WTC11 (cell line): ENCODE data around the gene ST6GALNAC3. TPM values are rescaled to one million over a fixed set of nuclear protein-coding genes. Genes with fewer than 3 reads are reported as not detected.

Experiments used
- ATAC-seq: fragments of 200-7000 bp; cut with Tn5 transposase; 2 replicates; pipeline ENCODE4 v1.10.0; 2021; ENCODE audit warnings: mild to moderate bottlenecking, moderate library complexity
- CTCF ChIA-PET: fragments of 300-600 bp; sonication (Branson Sonifier 250); formaldehyde crosslinking; loops from one replicate; lab custom pipeline; 2021; ENCODE audit warnings: antibody characterized with exemption; lab: Charles Lee
- POLR2A ChIA-PET: fragments of 350-600 bp; sonication (Branson Sonifier 250); formaldehyde crosslinking; loops from one replicate; lab custom pipeline; 2021; ENCODE audit warnings: antibody characterized with exemption; lab: Charles Lee
- DNase-seq: peaks from one replicate; pipeline ENCODE4 v3.0.0; 2021; ENCODE audit warnings: low spot score
- H3K27ac Mint-ChIP-seq: 2 replicates; pipeline ENCODE4 v1.8.0; 2021; ENCODE audit warnings: mixed read lengths
- H3K27me3 Mint-ChIP-seq: 2 replicates; pipeline ENCODE4 v1.8.0; 2021; ENCODE audit warnings: low read depth, mild to moderate bottlenecking, moderate library complexity, mixed read lengths
- H3K36me3 Mint-ChIP-seq: 2 replicates; pipeline ENCODE4 v1.8.0; 2021; ENCODE audit warnings: mixed read lengths
- H3K4me1 Mint-ChIP-seq: 2 replicates; pipeline ENCODE4 v1.8.0; 2022; ENCODE audit warnings: mixed read lengths
- H3K4me3 Mint-ChIP-seq: 2 replicates; pipeline ENCODE4 v1.8.0; 2021; ENCODE audit warnings: mild to moderate bottlenecking, moderate library complexity, mixed read lengths
- H3K9me3 Mint-ChIP-seq: 2 replicates; pipeline ENCODE4 v1.8.0; 2021; ENCODE audit warnings: mixed read lengths
- JAZF1 ChIP-seq: fragments of 250-450 bp; sonication (Bioruptor Pico); IDR thresholded peaks from 2 replicates; pipeline ENCODE4 v1.9.0; 2021; ENCODE audit warnings: moderate library complexity, mild to moderate bottlenecking, inconsistent platforms
- MYBL2 ChIP-seq: sonication (generic); formaldehyde crosslinking; IDR thresholded peaks from 2 replicates; pipeline ENCODE4 v1.8.1; 2023; ENCODE audit warnings: mild to moderate bottlenecking, moderate library complexity, missing genetic modification reagents
- NFYB ChIP-seq: sonication (generic); formaldehyde crosslinking; conservative IDR thresholded peaks from 2 replicates; pipeline ENCODE4 v1.8.0; 2022; ENCODE audit warnings: low read depth, missing genetic modification reagents
- NR1H2 ChIP-seq: sonication (generic); formaldehyde crosslinking; IDR thresholded peaks from 2 replicates; pipeline ENCODE4 v1.9.0; 2021; ENCODE audit warnings: mild to moderate bottlenecking, moderate library complexity, missing genetic modification reagents
- NR3C1 ChIP-seq: sonication (generic); formaldehyde crosslinking; conservative IDR thresholded peaks from 2 replicates; pipeline ENCODE4 v1.8.1; 2023; ENCODE audit warnings: low read depth, mild to moderate bottlenecking, missing genetic modification reagents
- TCF7 ChIP-seq: sonication (generic); formaldehyde crosslinking; IDR thresholded peaks from 2 replicates; pipeline ENCODE4 v1.8.0; 2022; ENCODE audit warnings: mild to moderate bottlenecking, low read depth, missing genetic modification reagents, moderate library complexity
- total RNA-seq: library from RNA; stranded (reverse); gene quantifications from 3 replicates; pipeline ENCODE4 v1.2.3, GENCODE V29; 2021
- TF ChIP-seq, protein P1 (sequence below): sonication (generic); formaldehyde crosslinking; IDR thresholded peaks from 2 replicates; pipeline ENCODE4 v1.8.1; 2023; ENCODE audit warnings: mild to moderate bottlenecking, missing genetic modification reagents
- TF ChIP-seq, protein P2 (sequence below): fragments of 250-450 bp; sonication (Bioruptor Pico); IDR thresholded peaks from 2 replicates; pipeline ENCODE4 v2.1.2; 2022; ENCODE audit warnings: mild to moderate bottlenecking, moderate library complexity

Gene ST6GALNAC3
- total RNA-seq, 1 experiment from 2014 or later: 11.9 TPM

DNA sequence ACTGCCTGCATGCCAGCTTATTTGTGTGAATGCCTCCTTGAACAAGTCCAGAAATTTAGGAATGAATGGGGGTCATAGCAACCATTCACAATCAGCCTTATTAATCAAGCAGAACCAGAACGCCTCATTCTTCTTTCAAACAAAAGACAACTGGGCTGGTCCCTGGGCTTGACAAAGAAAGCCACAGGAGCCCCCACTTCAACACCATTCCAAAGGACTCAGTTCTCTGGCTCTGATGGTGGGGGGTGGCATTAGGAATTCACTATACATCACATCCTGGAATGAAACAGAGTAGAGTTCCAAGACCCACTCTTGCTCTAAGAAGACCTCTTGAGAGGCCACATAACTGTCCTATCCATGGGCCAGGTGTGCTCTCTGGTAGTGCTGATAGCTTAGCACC is 606.1 kb downstream of the ST6GALNAC3 start:
- no peak for DNase-seq
- ATAC-seq: no peak
- Mint-ChIP-seq H3K4me1 (no peaks in the 10 kb centered on the region), H3K4me3 (no peak overlapping the region), H3K27ac (no peak overlapping the region), H3K9me3 (no peaks in the 10 kb centered on the region)
- CTCF ChIA-PET: no interaction called here
- POLR2A ChIA-PET: no interaction called here
- no peak for TF ChIP-seq NR3C1 (CRISPR knock-in tag)
- no peak for TF ChIP-seq TCF7 (CRISPR knock-in tag)
- TF ChIP-seq, protein P1, sequence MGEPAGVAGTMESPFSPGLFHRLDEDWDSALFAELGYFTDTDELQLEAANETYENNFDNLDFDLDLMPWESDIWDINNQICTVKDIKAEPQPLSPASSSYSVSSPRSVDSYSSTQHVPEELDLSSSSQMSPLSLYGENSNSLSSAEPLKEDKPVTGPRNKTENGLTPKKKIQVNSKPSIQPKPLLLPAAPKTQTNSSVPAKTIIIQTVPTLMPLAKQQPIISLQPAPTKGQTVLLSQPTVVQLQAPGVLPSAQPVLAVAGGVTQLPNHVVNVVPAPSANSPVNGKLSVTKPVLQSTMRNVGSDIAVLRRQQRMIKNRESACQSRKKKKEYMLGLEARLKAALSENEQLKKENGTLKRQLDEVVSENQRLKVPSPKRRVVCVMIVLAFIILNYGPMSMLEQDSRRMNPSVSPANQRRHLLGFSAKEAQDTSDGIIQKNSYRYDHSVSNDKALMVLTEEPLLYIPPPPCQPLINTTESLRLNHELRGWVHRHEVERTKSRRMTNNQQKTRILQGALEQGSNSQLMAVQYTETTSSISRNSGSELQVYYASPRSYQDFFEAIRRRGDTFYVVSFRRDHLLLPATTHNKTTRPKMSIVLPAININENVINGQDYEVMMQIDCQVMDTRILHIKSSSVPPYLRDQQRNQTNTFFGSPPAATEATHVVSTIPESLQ: no peak
- TF ChIP-seq, all 79 proteins: peak for 0
- Mint-ChIP-seq H3K27me3 (no peaks in the 10 kb centered on the region), H3K36me3 (no peaks in the 10 kb centered on the region)

DNA sequence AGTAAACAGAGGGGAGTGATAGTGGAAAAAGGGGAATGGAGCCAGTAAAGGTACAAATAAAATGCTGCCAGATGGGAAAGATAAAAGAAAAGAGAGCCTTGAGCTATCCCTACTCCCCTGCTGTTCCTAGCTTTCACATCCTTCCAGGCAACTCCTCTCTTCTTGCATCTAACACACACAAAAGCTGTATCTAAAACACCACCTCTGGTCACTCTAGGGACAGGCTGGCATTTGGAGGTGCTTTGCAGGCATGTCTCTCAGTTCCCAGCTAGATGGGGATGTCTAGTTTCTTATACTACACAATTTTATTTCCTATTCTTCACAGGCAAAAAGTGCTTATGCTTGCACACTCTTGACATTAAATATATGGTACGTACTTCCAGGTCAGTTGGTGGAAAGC is 607.6 kb downstream of the ST6GALNAC3 start:
- POLR2A ChIA-PET: no interaction called here
- TF ChIP-seq JAZF1 (no peak), NR1H2 (CRISPR knock-in tag) (no peak), NFYB (no peak), MYBL2 (CRISPR knock-in tag) (no peak)
- TF ChIP-seq, protein P2, sequence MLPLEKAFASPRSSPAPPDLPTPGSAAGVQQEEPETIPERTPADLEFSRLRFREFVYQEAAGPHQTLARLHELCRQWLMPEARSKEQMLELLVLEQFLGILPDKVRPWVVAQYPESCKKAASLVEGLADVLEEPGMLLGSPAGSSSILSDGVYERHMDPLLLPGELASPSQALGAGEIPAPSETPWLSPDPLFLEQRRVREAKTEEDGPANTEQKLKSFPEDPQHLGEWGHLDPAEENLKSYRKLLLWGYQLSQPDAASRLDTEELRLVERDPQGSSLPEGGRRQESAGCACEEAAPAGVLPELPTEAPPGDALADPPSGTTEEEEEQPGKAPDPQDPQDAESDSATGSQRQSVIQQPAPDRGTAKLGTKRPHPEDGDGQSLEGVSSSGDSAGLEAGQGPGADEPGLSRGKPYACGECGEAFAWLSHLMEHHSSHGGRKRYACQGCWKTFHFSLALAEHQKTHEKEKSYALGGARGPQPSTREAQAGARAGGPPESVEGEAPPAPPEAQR (CRISPR knock-in tag): no peak
- H3K27me3 Mint-ChIP-seq: no peaks in the 10 kb centered on the region
- H3K27ac Mint-ChIP-seq: no peak overlapping the region
- CTCF ChIA-PET: interaction anchor here (1.3 kb wide), 1 partner anchor 528 kb away, joined by 3 read pairs; no protein-coding TSS in a partner anchor
- H3K36me3 Mint-ChIP-seq: no peaks in the 10 kb centered on the region
- H3K4me1 Mint-ChIP-seq: no peaks in the 10 kb centered on the region
- ATAC-seq (peak; percentile 82), DNase-seq (no peak)
- no peak overlapping the region for H3K4me3 Mint-ChIP-seq
- no peaks in the 10 kb centered on the region for H3K9me3 Mint-ChIP-seq

Other genes with a start within 250 kb of the ST6GALNAC3 start
- not detected in 3 replicates for gene ASB17, start 142.3 kb upstream of the ST6GALNAC3 start, total RNA-seq